Common myeloid progenitor, CD34-positive (primary cell): ENCODE data around the gene DOCK3.

Source experiments
- CTCF ChIA-PET: fragments of 350-600 bp; sonication (Branson Sonifier 250); formaldehyde crosslinking; loops from one replicate; lab custom pipeline; 2021; ENCODE audit warnings: antibody characterized with exemption; lab: Charles Lee
- POLR2A ChIA-PET: fragments of 350-600 bp; sonication (Branson Sonifier 250); formaldehyde crosslinking; loops from one replicate; lab custom pipeline; 2021; ENCODE audit warnings: antibody characterized with exemption; lab: Charles Lee
- DNase-seq, 3 donors: peaks; one replicate each; pipeline versions ENCODE4 v3.0.0 to v3.0.0-alpha.2; 2013
- H3K27ac ChIP-seq, 2 experiments: 1 replicate in 1 of 2; 2 replicates in 1 of 2; pipeline ENCODE4 v1.7.0; 2013; ENCODE audit warnings: inconsistent platforms in 2 of 2, low read length in 2 of 2, mild to moderate bottlenecking in 2 of 2, low read depth in 1 of 2, moderate library complexity in 1 of 2; ENCODE audit not compliant: severe bottlenecking in 2 of 2, insufficient read depth in 1 of 2, poor library complexity in 1 of 2
- H3K27me3 ChIP-seq, 5 experiments: replicated peaks in 2 of 5; 1 replicate in 3 of 5; 2 replicates in 2 of 5; pipeline versions ENCODE4 v1.6.1 to v1.7.0; 2013; ENCODE audit warnings: low read length in 4 of 5, mild to moderate bottlenecking in 2 of 5, moderate library complexity in 2 of 5, inconsistent platforms in 1 of 5; ENCODE audit not compliant: insufficient read depth in 5 of 5, control insufficient read depth in 4 of 5
- H3K36me3 ChIP-seq, 4 experiments: 1 replicate in 2 of 4; 2 replicates in 2 of 4; pipeline versions ENCODE4 v1.6.1 to v1.7.0; 2013; ENCODE audit warnings: low read length in 3 of 4, control low read depth in 1 of 4, mild to moderate bottlenecking in 1 of 4; ENCODE audit not compliant: control insufficient read depth in 4 of 4, insufficient read depth in 4 of 4
- H3K4me1 ChIP-seq, 4 experiments: 1 replicate in 3 of 4; 2 replicates in 1 of 4; pipeline versions ENCODE4 v1.6.1 to v1.7.1; 2013; ENCODE audit warnings: low read length in 3 of 4, mild to moderate bottlenecking in 3 of 4, control low read depth in 1 of 4, inconsistent platforms in 1 of 4, moderate library complexity in 1 of 4; ENCODE audit not compliant: control insufficient read depth in 4 of 4, insufficient read depth in 4 of 4; ENCODE audit errors: control extremely low read depth in 1 of 4
- H3K4me3 ChIP-seq, 7 experiments: 1 replicate in 4 of 7; 2 replicates in 3 of 7; pipeline versions ENCODE4 v1.5.1 to v1.7.0; 2013; ENCODE audit warnings: mild to moderate bottlenecking in 7 of 7, low read length in 6 of 7, moderate library complexity in 6 of 7, inconsistent platforms in 2 of 7, low read depth in 2 of 7, control low read depth in 1 of 7; ENCODE audit not compliant: insufficient read depth in 4 of 7, control insufficient read depth in 1 of 7; ENCODE audit errors: extremely low read depth in 1 of 7
- H3K9me3 ChIP-seq, 5 experiments: 1 replicate in 4 of 5; 2 replicates in 1 of 5; pipeline versions ENCODE4 v1.6.1 to v1.7.1; 2013; ENCODE audit warnings: low read length in 4 of 5, mild to moderate bottlenecking in 2 of 5, inconsistent platforms in 1 of 5, low read depth in 1 of 5, moderate library complexity in 1 of 5; ENCODE audit not compliant: control insufficient read depth in 4 of 5, insufficient read depth in 2 of 5; ENCODE audit errors: control extremely low read depth in 1 of 5
- WGBS: methylation state at CpG from one replicate; pipeline ENCODE4 v1.1.5; 2013; ENCODE audit not compliant: insufficient coverage; 5-methylcytosine and 5-hydroxymethylcytosine counted together

The DOCK3 gene

DNA sequence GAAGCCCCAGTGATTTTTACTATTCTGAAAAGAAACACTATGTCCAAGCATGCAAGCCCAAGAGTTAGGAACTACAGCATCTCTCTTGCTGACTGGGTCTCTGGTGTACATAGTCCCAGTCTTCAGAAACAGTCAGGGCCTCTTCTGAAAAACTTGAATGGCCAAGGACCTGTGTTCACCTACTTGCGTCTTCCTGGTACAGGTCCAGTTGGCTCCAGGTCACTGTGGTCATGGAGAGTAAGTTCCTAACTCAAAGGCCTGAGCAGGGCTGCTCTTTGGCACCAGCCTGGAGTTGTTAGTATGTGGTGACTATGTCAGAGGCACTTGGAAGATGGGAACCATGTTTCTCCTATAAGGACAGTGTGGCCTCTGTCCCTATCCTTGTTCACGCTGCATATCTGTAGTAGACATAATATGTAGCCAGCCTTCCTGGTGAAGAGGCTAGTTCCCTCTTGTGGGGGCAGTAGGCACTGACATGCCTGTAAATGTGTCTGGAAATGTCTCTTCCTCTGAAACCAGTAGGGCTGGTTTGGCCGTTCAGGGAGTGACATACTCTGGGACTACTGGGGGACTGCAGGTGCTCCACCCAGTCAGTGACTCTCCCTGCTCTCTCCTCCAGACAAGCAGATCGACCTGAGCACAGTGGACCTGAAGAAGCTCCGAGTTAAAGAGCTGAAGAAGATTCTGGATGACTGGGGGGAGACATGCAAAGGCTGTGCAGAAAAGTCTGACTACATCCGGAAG lies 713.7 kb downstream of the DOCK3 start:
- ChIA-PET CTCF (interaction anchor here (0.9 to 4.3 kb wide), 21 partner anchors 9 to 818 kb away, joined by 3 to 56 read pairs (median 4); partner anchors contain the start of genes CISH, DCAF1, HEMK1 and MAPKAPK3), POLR2A (interaction anchor here (1.9 kb wide), 1 partner anchor 9 kb away, joined by 16 read pairs; no protein-coding TSS in a partner anchor)
- Histone ChIP-seq H3K27me3 (no peaks in the 10 kb centered on the region), H3K4me1 (peaks cover 16 to 75% (median 66%) of the 10 kb centered on the region in 4 experiments), H3K36me3 (peaks cover 10 to 50% (median 26%) of the 10 kb centered on the region in 4 experiments), H3K9me3 (no peaks in the 10 kb centered on the region), H3K27ac (no peak overlapping the region), H3K4me3 (peak overlapping the region in 1 of 7 experiments; percentile 97)
- 93% methylated on average over 4 of the region's 6 CpGs for WGBS
- peak in 2 of 3 donors; percentile 48 to 56 for DNase-seq

DNA sequence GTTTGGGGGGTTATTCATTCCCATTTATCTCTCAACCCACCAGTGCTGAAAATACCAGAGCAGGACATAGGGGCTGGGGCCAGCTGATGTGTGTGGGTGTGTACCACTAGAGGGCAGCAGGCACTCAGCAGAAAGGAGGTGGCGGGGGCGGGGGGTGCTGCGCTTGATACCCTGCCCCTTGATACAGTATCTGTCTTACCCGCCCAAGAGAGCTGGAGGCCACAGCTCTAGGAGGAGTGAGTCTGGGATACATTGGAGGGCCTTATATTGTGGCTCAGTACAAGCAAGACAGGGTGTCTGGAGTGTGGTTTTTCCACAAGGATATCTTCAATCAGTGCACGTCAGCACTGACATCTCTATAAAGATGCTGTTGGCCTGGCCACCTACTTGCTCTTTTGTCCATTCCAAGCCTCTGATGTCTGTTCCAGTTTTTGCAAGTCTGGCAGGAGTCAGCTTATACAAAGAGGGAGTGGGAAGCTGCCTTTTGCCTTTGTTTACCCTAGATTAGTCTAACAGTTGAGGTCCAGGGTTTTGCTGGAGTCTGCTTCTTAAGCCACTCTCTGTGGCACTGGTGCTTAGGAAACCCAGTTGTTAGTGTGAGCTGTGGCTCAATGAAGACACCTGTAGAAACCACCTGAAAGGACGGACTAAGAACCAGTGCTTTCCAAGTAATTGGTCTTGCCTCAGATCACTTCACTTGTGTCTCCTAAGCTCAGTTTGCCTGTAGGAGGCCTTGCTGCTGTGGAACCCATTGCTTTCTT lies 714.9 kb downstream of the DOCK3 start:
- H3K36me3 ChIP-seq = peaks cover 15 to 61% (median 37%) of the 10 kb centered on the region in 4 experiments

DNA sequence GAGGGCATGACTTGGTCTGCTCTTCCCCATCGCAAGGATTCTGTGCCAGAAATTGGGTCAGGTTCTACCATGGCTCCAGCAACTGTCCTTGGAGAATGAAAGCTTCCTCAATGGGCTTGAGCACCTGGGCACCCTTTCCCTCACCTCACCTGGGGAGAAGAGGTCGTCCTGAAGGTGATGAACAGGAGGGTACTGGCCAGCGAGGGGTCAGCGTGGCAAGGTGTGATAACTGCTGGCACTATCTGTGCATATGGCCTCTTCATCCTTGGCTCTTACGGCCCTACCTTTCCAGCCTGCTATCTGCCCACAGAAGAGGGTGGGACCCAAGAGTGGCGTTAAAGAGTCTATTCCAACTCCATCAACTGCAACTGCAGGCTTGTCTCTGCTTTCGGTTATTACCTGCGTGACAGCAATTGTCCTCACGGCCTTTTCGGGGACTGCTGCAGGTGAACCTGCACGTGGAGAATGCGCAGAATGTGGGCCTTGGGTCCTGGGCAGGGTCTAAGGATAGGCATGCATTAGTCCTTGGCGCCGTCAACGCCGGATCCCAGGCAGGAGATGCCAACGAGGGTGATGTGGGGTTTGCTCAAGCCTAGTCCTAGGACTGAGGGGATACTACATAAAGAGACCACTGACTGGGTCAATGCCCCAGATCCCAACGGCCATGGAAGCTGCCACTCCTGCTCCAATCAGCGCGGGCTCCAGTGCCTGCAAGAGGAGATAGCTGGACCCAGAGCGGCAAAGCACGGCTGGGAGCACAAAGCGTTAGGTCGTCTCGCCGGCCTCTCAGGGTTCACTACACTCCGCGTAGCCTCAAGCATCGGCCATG lies 715.7 kb downstream of the DOCK3 start:
- CTCF ChIA-PET = interaction anchor here (0.9 to 4.3 kb wide), 20 partner anchors 10 to 820 kb away, joined by 3 to 56 read pairs (median 6); partner anchors contain the start of genes CISH, DCAF1, HEMK1 and MAPKAPK3
- DNase-seq = no peak
- no peaks in the 10 kb centered on the region for H3K27me3 ChIP-seq
- 45% methylated on average over 28 of the region's 29 CpGs for WGBS
- POLR2A ChIA-PET = interaction anchor here (0.9 to 1.9 kb wide), 3 partner anchors 11 to 768 kb away, joined by 3 to 16 read pairs (median 4); no protein-coding TSS in a partner anchor
- peaks cover 18 to 70% (median 46%) of the 10 kb centered on the region in 4 experiments for H3K36me3 ChIP-seq
- H3K9me3 ChIP-seq = no peaks in the 10 kb centered on the region
- H3K4me1 ChIP-seq = peaks cover 10 to 79% (median 64%) of the 10 kb centered on the region in 4 experiments
- peak overlapping the region in 6 of 7 experiments; percentile 25 to 81 (median 66) for H3K4me3 ChIP-seq
- peak overlapping the region in 1 of 2 experiments; percentile 32 for H3K27ac ChIP-seq

More for the DNA sequence above, 714.9 kb downstream of the DOCK3 start:
- ChIA-PET CTCF (interaction anchor here (0.9 to 4.3 kb wide), 23 partner anchors 10 to 820 kb away, joined by 3 to 56 read pairs (median 5); partner anchors contain the start of genes CISH, DCAF1, HEMK1 and MAPKAPK3), POLR2A (interaction anchor here (0.9 to 1.9 kb wide), 3 partner anchors 11 to 767 kb away, joined by 3 to 16 read pairs (median 4); no protein-coding TSS in a partner anchor)
- H3K4me1 ChIP-seq = peaks cover 10 to 77% (median 60%) of the 10 kb centered on the region in 4 experiments
- no peaks in the 10 kb centered on the region for H3K27me3 ChIP-seq
- DNase-seq = peak; percentile 74 to 82 (median 82)
- no peak overlapping the region for H3K4me3 ChIP-seq
- H3K9me3 ChIP-seq = no peaks in the 10 kb centered on the region
- 85% methylated on average over 6 of the region's 6 CpGs for WGBS
- no peak overlapping the region for H3K27ac ChIP-seq

DNA sequence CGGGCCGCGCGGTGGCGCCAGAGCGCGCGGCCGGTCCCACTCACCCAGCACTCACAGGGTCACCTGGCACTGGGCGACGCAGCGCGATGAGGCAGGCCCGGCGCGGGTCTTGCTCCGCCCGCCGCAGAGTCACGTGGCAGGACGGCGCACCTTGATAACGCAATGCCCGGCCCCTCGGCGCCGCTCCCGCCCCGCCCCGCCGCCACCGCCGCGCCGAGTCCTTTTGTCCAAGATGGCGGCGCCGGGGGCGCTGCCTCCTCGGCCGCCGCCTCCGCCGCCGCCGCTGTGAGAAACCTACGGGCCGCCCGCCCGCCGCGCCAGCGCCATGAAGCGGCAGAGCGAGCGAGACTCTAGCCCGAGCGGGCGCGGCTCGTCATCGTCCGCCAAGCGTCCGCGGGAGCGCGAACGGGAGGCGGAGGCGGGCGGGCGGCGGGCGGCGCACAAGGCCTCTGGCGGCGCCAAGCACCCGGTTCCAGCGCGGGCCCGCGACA lies 716.4 kb downstream of the DOCK3 start, which contains the start of gene RBM15B:
Gene RBM15B, plus strand, starts transcription at position 211 of the 491 bp plus-strand sequence. Its CDS starts 115 bp downstream, at position 326.
- Histone ChIP-seq H3K27me3 (no peaks in the 10 kb centered on the region), H3K36me3 (peaks cover 19 to 76% (median 51%) of the 10 kb centered on the region in 4 experiments), H3K27ac (peak within 1 kb of the TSS; percentile 56 to 78), H3K4me3 (peak within 1 kb of the TSS; percentile 62 to 82 (median 76)), H3K9me3 (no peaks in the 10 kb centered on the region), H3K4me1 (peaks cover 7 to 79% (median 64%) of the 10 kb centered on the region in 4 experiments)
- DNase-seq = peak; percentile 96 to 98 (median 98)
- ChIA-PET POLR2A (no interaction called here), CTCF (interaction anchor here (1.0 to 4.3 kb wide), 4 partner anchors 12 to 759 kb away, joined by 3 to 56 read pairs (median 9); partner anchors contain the start of gene DCAF1)
- 0% methylated on average over 61 of the region's 83 CpGs for WGBS

DNA sequence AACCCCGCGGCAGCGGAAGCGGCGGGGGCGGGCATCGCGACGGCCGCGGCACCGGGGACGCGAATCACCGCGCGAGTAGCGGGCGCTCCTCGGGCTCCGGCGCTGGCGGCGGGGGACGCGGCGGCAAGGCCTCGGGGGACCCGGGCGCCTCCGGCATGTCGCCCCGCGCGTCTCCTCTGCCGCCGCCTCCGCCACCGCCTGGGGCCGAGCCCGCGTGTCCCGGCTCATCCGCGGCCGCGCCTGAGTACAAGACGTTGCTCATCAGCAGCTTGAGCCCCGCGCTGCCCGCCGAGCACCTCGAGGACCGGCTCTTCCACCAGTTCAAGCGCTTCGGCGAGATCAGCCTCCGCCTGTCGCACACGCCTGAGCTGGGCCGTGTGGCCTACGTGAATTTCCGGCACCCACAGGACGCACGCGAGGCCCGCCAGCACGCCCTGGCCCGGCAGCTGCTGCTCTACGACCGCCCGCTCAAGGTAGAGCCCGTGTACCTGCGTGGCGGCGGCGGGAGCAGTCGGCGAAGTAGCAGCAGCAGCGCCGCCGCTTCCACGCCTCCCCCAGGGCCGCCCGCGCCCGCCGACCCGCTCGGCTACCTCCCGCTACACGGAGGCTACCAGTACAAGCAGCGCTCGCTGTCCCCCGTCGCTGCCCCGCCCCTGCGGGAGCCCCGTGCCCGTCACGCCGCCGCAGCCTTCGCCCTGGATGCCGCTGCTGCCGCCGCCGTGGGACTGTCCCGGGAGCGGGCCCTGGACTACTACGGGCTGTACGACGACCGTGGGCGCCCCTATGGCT lies 717.0 kb downstream of the DOCK3 start:
- ChIA-PET POLR2A (no interaction called here), CTCF (interaction anchor here (0.8 to 3.0 kb wide), 3 partner anchors 10 to 15 kb away, joined by 3 to 10 read pairs (median 6); no protein-coding TSS in a partner anchor)
- peaks cover 6 to 77% (median 62%) of the 10 kb centered on the region in 4 experiments for H3K4me1 ChIP-seq
- no peaks in the 10 kb centered on the region for H3K9me3 ChIP-seq
- H3K27me3 ChIP-seq = no peaks in the 10 kb centered on the region
- peak overlapping the region; percentile 62 to 82 (median 76) for H3K4me3 ChIP-seq
- peak overlapping the region; percentile 56 to 78 for H3K27ac ChIP-seq
- peaks cover 19 to 77% (median 54%) of the 10 kb centered on the region in 4 experiments for H3K36me3 ChIP-seq
- 19% methylated on average over 106 of the region's 115 CpGs for WGBS
- peak in 2 of 3 donors; percentile 52 to 56 for DNase-seq
